Neural progenitor cell (in vitro differentiated cells): ENCODE results near the gene BCORL1. TPM values are rescaled to one million over a fixed set of nuclear protein-coding genes. Genes with fewer than 3 reads are reported as not detected.
A peak's percentile ranks its signal among the peaks of the same experiment; 100 is the strongest.

Experiments used
- DNase-seq: peaks from one replicate; pipeline ENCODE4 v3.0.0-alpha.2; 2016; ENCODE audit warnings: low spot score
- H2AFZ ChIP-seq: fragments of 200-600 bp; sonication (generic); replicated peaks from 2 replicates; pipeline ENCODE4 v1.6.1; 2016; ENCODE audit warnings: antibody characterized with exemption
- H3F3A ChIP-seq: fragments of 200-600 bp; sonication (generic); 2 replicates; pipeline ENCODE4 v1.6.1; 2016; ENCODE audit warnings: antibody characterized with exemption, low read depth
- H3K27ac ChIP-seq: fragments of 200-600 bp; sonication (generic); 2 replicates; pipeline ENCODE4 v1.5.1; 2016; ENCODE audit warnings: mild to moderate bottlenecking
- H3K27me3 ChIP-seq: fragments of 200-600 bp; sonication (generic); 2 replicates; pipeline ENCODE4 v1.6.1; 2016; ENCODE audit warnings: mild to moderate bottlenecking, moderate library complexity
- H3K36me3 ChIP-seq: fragments of 200-600 bp; sonication (generic); 2 replicates; pipeline ENCODE4 v1.5.1; 2016
- H3K4me1 ChIP-seq: fragments of 200-600 bp; sonication (generic); 2 replicates; pipeline ENCODE4 v1.6.1; 2016; ENCODE audit warnings: mixed run types
- H3K4me2 ChIP-seq: fragments of 200-600 bp; sonication (generic); 2 replicates; pipeline ENCODE4 v1.6.1; 2016
- H3K4me3 ChIP-seq: fragments of 200-600 bp; sonication (generic); 2 replicates; pipeline ENCODE4 v1.5.1; 2016
- H3K79me2 ChIP-seq: fragments of 200-600 bp; sonication (generic); 2 replicates; pipeline ENCODE4 v1.6.1; 2016; ENCODE audit warnings: low read depth
- H3K9ac ChIP-seq: fragments of 200-600 bp; sonication (generic); 2 replicates; pipeline ENCODE4 v1.6.1; 2016
- H3K9me3 ChIP-seq: fragments of 200-600 bp; sonication (generic); 2 replicates; pipeline ENCODE4 v1.5.1; 2016; ENCODE audit warnings: low read depth
- H4K20me1 ChIP-seq: fragments of 200-600 bp; sonication (generic); 2 replicates; pipeline ENCODE4 v1.6.1; 2016; ENCODE audit warnings: low read depth
- H3K27ac Mint-ChIP-seq: 3 replicates; pipeline ENCODE4 v1.8.0; 2021; ENCODE audit warnings: mixed read lengths
- H3K27me3 Mint-ChIP-seq: 2 replicates; pipeline ENCODE4 v1.8.0; 2022; ENCODE audit warnings: low read depth, mild to moderate bottlenecking, inconsistent platforms, moderate library complexity, mixed read lengths; ENCODE audit not compliant: insufficient read depth
- H3K36me3 Mint-ChIP-seq: 3 replicates; pipeline ENCODE4 v1.8.0; 2021; ENCODE audit warnings: mixed read lengths
- H3K4me1 Mint-ChIP-seq: 3 replicates; pipeline ENCODE4 v1.8.0; 2021; ENCODE audit warnings: mixed read lengths
- H3K4me3 Mint-ChIP-seq: 3 replicates; pipeline ENCODE4 v1.8.0; 2021; ENCODE audit warnings: mild to moderate bottlenecking, moderate library complexity, mixed read lengths
- H3K9me3 Mint-ChIP-seq: 3 replicates; pipeline ENCODE4 v1.8.0; 2020; ENCODE audit warnings: mixed read lengths
- EZH2 ChIP-seq: fragments of 200-600 bp; sonication (generic); IDR thresholded peaks from 2 replicates; pipeline ENCODE4 v1.6.1; 2017; ENCODE audit warnings: antibody characterized with exemption, mild to moderate bottlenecking, moderate library complexity
- EZH2phosphoT487 ChIP-seq: fragments of 200-600 bp; sonication (generic); IDR thresholded peaks from 2 replicates; pipeline ENCODE4 v1.6.1; 2017; ENCODE audit warnings: antibody characterized with exemption
- total RNA-seq: library from RNA; depleted of rRNA; stranded (reverse); fragments of >200 nt; gene quantifications from 2 replicates; pipeline ENCODE4 v1.2.3, GENCODE V29; 2015; ENCODE audit warnings: low replicate concordance
- TF ChIP-seq, protein P1 (sequence below): fragments of 200-600 bp; sonication (generic); IDR thresholded peaks from 2 replicates; pipeline ENCODE4 v1.5.1; 2017; ENCODE audit warnings: antibody characterized with exemption, mild to moderate bottlenecking

The BCORL1 gene
- total RNA-seq, 1 donor from 2014 or later = 5.1 TPM

DNA sequence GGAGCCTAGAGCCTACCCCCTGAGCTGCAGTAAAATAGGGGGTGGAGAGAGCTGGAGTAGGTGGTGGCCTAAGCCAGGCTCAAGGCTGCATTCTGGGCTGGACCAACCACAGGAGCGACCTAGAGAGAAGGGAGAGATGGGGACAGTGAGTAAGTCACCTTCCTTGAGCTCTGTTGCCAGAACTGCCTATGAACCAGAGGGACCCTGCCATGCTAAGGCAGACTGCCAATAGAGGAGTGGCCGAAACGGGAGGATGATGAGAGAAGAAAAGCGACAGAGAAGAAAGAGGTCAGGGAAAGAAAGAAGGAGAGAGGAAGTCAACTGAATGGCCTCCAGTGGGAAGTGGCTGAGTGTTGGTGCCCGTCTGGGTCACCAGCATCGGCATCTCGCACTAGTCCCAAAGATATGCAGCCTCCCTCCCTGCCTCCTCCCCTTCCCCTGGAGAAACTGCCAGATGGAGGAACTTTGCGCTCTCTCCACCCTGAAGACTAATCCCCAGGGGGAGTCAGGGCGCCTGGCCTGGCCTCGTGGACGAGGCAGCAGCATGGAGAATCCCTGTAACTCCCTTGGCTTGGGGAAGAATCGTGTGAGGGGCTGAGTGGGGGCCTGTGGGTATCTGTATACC is 99.1 kb downstream of the BCORL1 start:
- no peak overlapping the region for H3K9ac ChIP-seq
- H3K79me2 ChIP-seq = no peaks in the 10 kb centered on the region
- Mint-ChIP-seq H3K27ac (peak overlapping the region; percentile 12), H3K27me3 (peaks cover 10% of the 10 kb centered on the region), H3K4me1 (peaks cover 39% of the 10 kb centered on the region), H3K9me3 (no peaks in the 10 kb centered on the region), H3K36me3 (no peaks in the 10 kb centered on the region), H3K4me3 (no peak overlapping the region)
- H4K20me1 ChIP-seq = no peaks in the 10 kb centered on the region
- no peaks in the 10 kb centered on the region for H3K4me1 ChIP-seq
- H3K36me3 ChIP-seq = no peaks in the 10 kb centered on the region
- TF ChIP-seq, protein P1, sequence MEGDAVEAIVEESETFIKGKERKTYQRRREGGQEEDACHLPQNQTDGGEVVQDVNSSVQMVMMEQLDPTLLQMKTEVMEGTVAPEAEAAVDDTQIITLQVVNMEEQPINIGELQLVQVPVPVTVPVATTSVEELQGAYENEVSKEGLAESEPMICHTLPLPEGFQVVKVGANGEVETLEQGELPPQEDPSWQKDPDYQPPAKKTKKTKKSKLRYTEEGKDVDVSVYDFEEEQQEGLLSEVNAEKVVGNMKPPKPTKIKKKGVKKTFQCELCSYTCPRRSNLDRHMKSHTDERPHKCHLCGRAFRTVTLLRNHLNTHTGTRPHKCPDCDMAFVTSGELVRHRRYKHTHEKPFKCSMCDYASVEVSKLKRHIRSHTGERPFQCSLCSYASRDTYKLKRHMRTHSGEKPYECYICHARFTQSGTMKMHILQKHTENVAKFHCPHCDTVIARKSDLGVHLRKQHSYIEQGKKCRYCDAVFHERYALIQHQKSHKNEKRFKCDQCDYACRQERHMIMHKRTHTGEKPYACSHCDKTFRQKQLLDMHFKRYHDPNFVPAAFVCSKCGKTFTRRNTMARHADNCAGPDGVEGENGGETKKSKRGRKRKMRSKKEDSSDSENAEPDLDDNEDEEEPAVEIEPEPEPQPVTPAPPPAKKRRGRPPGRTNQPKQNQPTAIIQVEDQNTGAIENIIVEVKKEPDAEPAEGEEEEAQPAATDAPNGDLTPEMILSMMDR = no peak
- H3F3A ChIP-seq = no peaks in the 10 kb centered on the region
- no peak for DNase-seq
- no peak overlapping the region for H3K4me2 ChIP-seq
- H3K27ac ChIP-seq = no peak overlapping the region
- no peak overlapping the region for H3K4me3 ChIP-seq
- no peaks in the 10 kb centered on the region for H3K9me3 ChIP-seq
- H2AFZ ChIP-seq = no peak overlapping the region
- H3K27me3 ChIP-seq = no peaks in the 10 kb centered on the region

DNA sequence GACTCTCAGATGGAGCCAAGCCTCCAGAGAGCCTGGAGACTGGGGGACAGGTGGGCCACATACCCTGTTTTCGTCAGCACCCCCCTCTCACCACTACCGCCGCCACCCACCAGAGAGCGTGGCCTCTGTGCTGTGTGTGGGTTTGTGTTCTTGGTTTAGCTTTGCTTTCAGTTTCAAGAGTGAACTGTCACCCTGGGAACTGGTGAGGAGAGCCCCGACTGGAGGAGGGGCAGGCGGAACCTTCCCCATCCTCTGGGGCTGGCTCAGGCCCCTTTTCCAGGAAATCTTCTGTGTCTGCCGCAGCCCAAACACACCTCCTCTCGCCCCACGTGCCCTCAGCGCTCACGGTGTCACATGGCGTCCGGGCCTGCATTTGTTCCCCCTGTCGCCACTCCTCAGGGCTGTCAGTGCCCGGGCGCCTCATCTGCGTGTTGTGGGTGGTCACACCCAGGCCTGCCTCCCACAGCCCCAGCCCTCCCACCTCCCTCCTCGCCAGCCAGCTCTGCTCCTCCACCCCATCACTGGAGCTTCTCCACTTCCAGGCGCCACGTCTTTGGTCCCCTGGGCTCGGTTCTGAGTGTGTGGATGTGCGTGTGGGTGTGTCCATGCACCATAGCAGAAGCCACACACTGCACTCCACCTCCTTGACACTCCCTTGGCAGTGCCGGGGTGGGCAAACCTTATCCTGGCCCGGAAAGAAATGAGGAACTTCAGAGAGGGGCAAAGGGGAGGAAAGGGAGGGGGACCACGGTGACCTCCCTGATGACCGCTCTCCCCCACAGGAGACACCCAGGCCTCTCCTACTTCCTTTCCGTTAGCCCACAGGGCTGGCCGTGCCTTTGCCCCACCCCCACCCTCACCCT is 100.0 kb downstream of the BCORL1 start:
- Histone ChIP-seq H3K27me3 (no peaks in the 10 kb centered on the region), H3K4me1 (no peaks in the 10 kb centered on the region), H3K4me3 (no peak overlapping the region), H3K27ac (no peak overlapping the region), H3K9ac (no peak overlapping the region), H3K36me3 (no peaks in the 10 kb centered on the region), H3K79me2 (no peaks in the 10 kb centered on the region), H4K20me1 (no peaks in the 10 kb centered on the region), H3K4me2 (no peak overlapping the region), H2AFZ (no peak overlapping the region), H3K9me3 (no peaks in the 10 kb centered on the region), H3F3A (no peaks in the 10 kb centered on the region)
- Mint-ChIP-seq H3K4me1 (peaks cover 39% of the 10 kb centered on the region), H3K9me3 (no peaks in the 10 kb centered on the region), H3K4me3 (no peak overlapping the region), H3K27me3 (peaks cover 10% of the 10 kb centered on the region), H3K36me3 (no peaks in the 10 kb centered on the region), H3K27ac (no peak overlapping the region)
- no peak for DNase-seq
- no peak for TF ChIP-seq EZH2
- TF ChIP-seq, protein P1 = no peak
- TF ChIP-seq EZH2phosphoT487 = no peak

DNA sequence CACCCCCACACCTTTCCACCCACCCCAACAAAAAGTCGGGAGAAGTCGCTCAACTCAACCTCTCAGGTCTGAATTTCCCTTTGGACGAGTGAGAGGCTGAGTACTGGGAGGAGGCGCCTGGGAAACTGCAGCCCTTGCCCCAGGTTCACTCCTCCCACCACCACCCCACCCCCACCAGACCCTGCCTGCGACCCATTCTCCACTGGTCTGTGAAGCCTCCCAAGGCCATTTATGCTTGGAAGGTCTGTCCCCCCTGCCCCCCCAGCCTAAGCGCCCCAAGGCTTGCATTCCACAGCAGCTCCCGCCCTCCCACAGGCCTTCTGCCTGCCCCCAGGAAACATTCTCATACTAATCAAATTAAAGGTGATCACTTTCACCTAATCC is 100.7 kb downstream of the BCORL1 start:
- Mint-ChIP-seq H3K4me1 (peaks cover 39% of the 10 kb centered on the region), H3K9me3 (no peaks in the 10 kb centered on the region), H3K27me3 (peaks cover 10% of the 10 kb centered on the region), H3K4me3 (no peak overlapping the region), H3K27ac (peak overlapping the region; percentile 23), H3K36me3 (no peaks in the 10 kb centered on the region)
- H2AFZ ChIP-seq = no peak overlapping the region
- no peaks in the 10 kb centered on the region for H3K79me2 ChIP-seq
- no peaks in the 10 kb centered on the region for H3K9me3 ChIP-seq
- H3K9ac ChIP-seq = no peak overlapping the region
- no peaks in the 10 kb centered on the region for H3K27me3 ChIP-seq
- peak; percentile 14 for DNase-seq
- no peaks in the 10 kb centered on the region for H3K4me1 ChIP-seq
- H3K36me3 ChIP-seq = no peaks in the 10 kb centered on the region
- no peak overlapping the region for H3K4me2 ChIP-seq
- H4K20me1 ChIP-seq = no peaks in the 10 kb centered on the region
- TF ChIP-seq EZH2 (no peak), EZH2phosphoT487 (no peak)
- TF ChIP-seq, protein P1 = no peak
- no peak overlapping the region for H3K4me3 ChIP-seq
- no peaks in the 10 kb centered on the region for H3F3A ChIP-seq
- no peak overlapping the region for H3K27ac ChIP-seq
